Neuronal stem cell (in vitro differentiated cells): ENCODE results near the gene SCD.

Experiments used
- DNase-seq: peaks from one replicate; pipeline ENCODE4 v3.0.0-alpha.2; 2013; ENCODE audit warnings: low spot score
- H2AFZ ChIP-seq: one replicate; pipeline ENCODE4 v1.6.1; 2013; ENCODE audit warnings: mild to moderate bottlenecking, low read length, inconsistent platforms
- H2AK5ac ChIP-seq: 2 replicates; pipeline ENCODE4 v1.6.1; 2013; ENCODE audit warnings: low read depth, mild to moderate bottlenecking, inconsistent platforms, low read length, moderate library complexity, mixed read lengths
- H2BK120ac ChIP-seq: 2 replicates; pipeline ENCODE4 v1.6.1; 2013; ENCODE audit warnings: low read depth, mild to moderate bottlenecking, inconsistent platforms, low read length, moderate library complexity, mixed read lengths
- H2BK12ac ChIP-seq: one replicate; pipeline ENCODE4 v1.6.1; 2013; ENCODE audit warnings: low read length, inconsistent platforms
- H2BK15ac ChIP-seq: 2 replicates; pipeline ENCODE4 v1.6.1; 2013; ENCODE audit warnings: mild to moderate bottlenecking, low read length, inconsistent platforms, mixed read lengths
- H2BK5ac ChIP-seq: one replicate; pipeline ENCODE4 v1.6.1; 2013; ENCODE audit warnings: inconsistent platforms, mild to moderate bottlenecking, low read length, moderate library complexity
- H3K14ac ChIP-seq: one replicate; pipeline ENCODE4 v1.6.1; 2013; ENCODE audit warnings: low read length, inconsistent platforms
- H3K18ac ChIP-seq: 2 replicates; pipeline ENCODE4 v1.6.1; 2013; ENCODE audit warnings: low read length, inconsistent platforms
- H3K23ac ChIP-seq: 2 replicates; pipeline ENCODE4 v1.6.1; 2013; ENCODE audit warnings: low read depth, mild to moderate bottlenecking, mixed read lengths, low read length, inconsistent platforms; ENCODE audit not compliant: poor library complexity
- H3K27ac ChIP-seq: replicated peaks from 3 replicates; pipeline ENCODE4 v1.5.1; 2013; ENCODE audit warnings: low read length, inconsistent platforms
- H3K27me3 ChIP-seq, 3 experiments: 2 replicates each; pipeline ENCODE4 v1.6.1; 2013; ENCODE audit warnings: low read length in 3 of 3, mild to moderate bottlenecking in 2 of 3, inconsistent platforms in 1 of 3, low read depth in 1 of 3, mixed read lengths in 1 of 3, moderate library complexity in 1 of 3; ENCODE audit not compliant: control insufficient read depth in 3 of 3, insufficient read depth in 3 of 3
- H3K36me3 ChIP-seq, 2 donors: replicated peaks in 1 of 2; 2 replicates each; pipeline ENCODE4 v1.6.1; 2013; ENCODE audit warnings: low read length in 2 of 2; ENCODE audit not compliant: control insufficient read depth in 2 of 2, insufficient read depth in 2 of 2
- H3K4ac ChIP-seq: 2 replicates; pipeline ENCODE4 v1.6.1; 2013; ENCODE audit warnings: inconsistent platforms, mild to moderate bottlenecking, low read length, moderate library complexity
- H3K4me1 ChIP-seq, 2 donors: 1 replicate in 1 of 2; 2 replicates in 1 of 2; pipeline ENCODE4 v1.6.1; 2013; ENCODE audit warnings: low read length in 2 of 2, low read depth in 1 of 2; ENCODE audit not compliant: control insufficient read depth in 2 of 2, insufficient read depth in 1 of 2
- H3K4me2 ChIP-seq: one replicate; pipeline ENCODE4 v1.6.1; 2013; ENCODE audit warnings: mild to moderate bottlenecking, low read length, inconsistent platforms; ENCODE audit not compliant: insufficient read depth, poor library complexity, severe bottlenecking
- H3K4me3 ChIP-seq, 2 donors: 2 replicates each; pipeline ENCODE4 v1.5.1; 2013; ENCODE audit warnings: low read length in 2 of 2, mild to moderate bottlenecking in 2 of 2, inconsistent platforms in 1 of 2, moderate library complexity in 1 of 2
- H3K79me1 ChIP-seq: one replicate; pipeline ENCODE4 v1.6.1; 2013; ENCODE audit warnings: low read depth, mild to moderate bottlenecking, inconsistent platforms, low read length, moderate library complexity
- H3K9ac ChIP-seq: one replicate; pipeline ENCODE4 v1.6.1; 2013; ENCODE audit warnings: mild to moderate bottlenecking, low read depth, low read length, inconsistent platforms; ENCODE audit not compliant: poor library complexity
- H3K9me3 ChIP-seq, 2 donors: replicated peaks in 1 of 2; 2 replicates each; pipeline versions ENCODE3 to v1.6.1; 2013; ENCODE audit warnings: low read length in 2 of 2, mild to moderate bottlenecking in 2 of 2, inconsistent platforms in 1 of 2, low read depth in 1 of 2, mixed read lengths in 1 of 2, moderate library complexity in 1 of 2; ENCODE audit not compliant: control insufficient read depth in 2 of 2, insufficient read depth in 1 of 2
- H4K8ac ChIP-seq: one replicate; pipeline ENCODE4 v1.6.1; 2013; ENCODE audit warnings: low read depth, mild to moderate bottlenecking, inconsistent platforms, low read length, moderate library complexity
- H4K91ac ChIP-seq: one replicate; pipeline ENCODE4 v1.6.1; 2013; ENCODE audit warnings: low read length, low read depth, mild to moderate bottlenecking, inconsistent platforms; ENCODE audit not compliant: poor library complexity
- WGBS, 2 donors: extraction: QIAGEN DNeasy Blood & Tissue Kit; methylation state at CpG; one replicate each; pipeline ENCODE4 v1.1.7; 2013; ENCODE audit warnings: missing lambda C conversion rate in 2 of 2, mixed read lengths in 1 of 2; ENCODE audit not compliant: insufficient read length in 2 of 2, insufficient replicate concordance in 1 of 2; ENCODE audit errors: extremely low coverage in 2 of 2; 5-methylcytosine and 5-hydroxymethylcytosine counted together

The SCD gene

DNA sequence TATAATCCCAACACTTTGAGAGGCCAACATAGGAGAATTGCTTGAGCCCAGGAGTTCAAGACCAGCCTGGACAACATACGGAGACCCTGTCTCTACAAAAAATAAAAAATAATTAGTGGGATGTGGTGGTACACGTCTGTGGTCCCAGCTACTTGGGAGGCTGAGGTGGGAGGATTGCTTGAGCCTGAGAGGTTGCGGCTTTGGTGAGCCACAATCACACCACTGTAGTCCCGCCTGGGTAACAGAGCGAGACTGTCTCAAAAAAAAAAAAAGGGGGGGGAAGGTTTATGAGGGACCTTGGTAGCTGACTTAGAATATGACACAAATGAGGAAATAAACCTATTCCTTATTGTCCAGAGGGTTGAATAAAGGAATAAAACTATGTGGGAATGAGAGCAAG, 30.8 kb downstream of the SCD start:
- Histone ChIP-seq H2BK120ac (no peak overlapping the region), H4K91ac (no peak overlapping the region), H4K8ac (no peak overlapping the region), H2BK12ac (no peak overlapping the region), H3K36me3 (peaks cover 11 to 30% of the 10 kb centered on the region in 2 donors), H3K4ac (no peak overlapping the region), H3K27me3 (no peaks in the 10 kb centered on the region), H3K4me1 (peaks cover 0 to under 1% of the 10 kb centered on the region in 2 donors), H3K4me3 (no peak overlapping the region), H3K9me3 (no peaks in the 10 kb centered on the region), H2AK5ac (no peak overlapping the region), H2AFZ (no peak overlapping the region), H3K79me1 (peaks cover 1% of the 10 kb centered on the region), H3K18ac (no peak overlapping the region), H3K9ac (no peak overlapping the region), H3K27ac (no peak overlapping the region), H2BK15ac (no peak overlapping the region), H3K14ac (no peak overlapping the region), H2BK5ac (no peak overlapping the region), H3K23ac (no peak overlapping the region), H3K4me2 (no peak overlapping the region)
- DNase-seq, result no peak
- no CpG with 5 or more reads among the region's 5 CpGs for WGBS, 2 donors

DNA sequence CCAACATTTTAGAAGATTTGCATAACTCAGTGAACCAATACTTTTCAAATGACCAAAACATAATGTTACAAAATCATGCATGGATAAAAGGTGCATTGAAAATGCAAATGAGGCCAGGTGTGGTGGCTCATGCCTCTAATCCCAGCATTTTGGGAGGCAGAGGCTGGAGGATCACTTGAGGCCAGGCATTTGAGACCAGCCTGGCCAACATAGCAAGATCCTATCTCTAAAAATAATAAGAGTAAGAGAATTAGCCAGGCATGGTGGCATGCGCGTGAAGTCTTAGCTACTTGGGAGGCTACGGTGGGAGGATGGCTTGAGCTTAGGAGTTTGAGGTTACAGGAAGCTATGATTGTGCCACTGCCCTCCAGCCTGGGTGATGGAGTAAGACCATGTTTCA, 33.4 kb downstream of the SCD start:
- Histone ChIP-seq H3K4me2 (no peak overlapping the region), H2BK120ac (no peak overlapping the region), H3K9me3 (no peaks in the 10 kb centered on the region), H3K18ac (no peak overlapping the region), H3K14ac (no peak overlapping the region), H4K8ac (no peak overlapping the region), H2BK5ac (no peak overlapping the region), H3K36me3 (peaks cover 20 to 54% of the 10 kb centered on the region in 2 donors), H2AK5ac (no peak overlapping the region), H3K9ac (no peak overlapping the region), H3K4me3 (no peak overlapping the region), H4K91ac (no peak overlapping the region), H2BK15ac (no peak overlapping the region), H3K27ac (no peak overlapping the region), H3K23ac (no peak overlapping the region), H2BK12ac (no peak overlapping the region), H3K4me1 (no peaks in the 10 kb centered on the region), H2AFZ (no peak overlapping the region), H3K79me1 (peaks cover 1% of the 10 kb centered on the region), H3K27me3 (no peaks in the 10 kb centered on the region), H3K4ac (no peak overlapping the region)
- DNase-seq, result no peak
- WGBS, 2 donors, result no CpG with 5 or more reads among the region's 3 CpGs

GRCh38 chr10:100382553-100382952, 35.5 kb downstream of the SCD start:
- H3K27ac ChIP-seq, result no peak overlapping the region
- peaks cover 22 to 69% of the 10 kb centered on the region in 2 donors for H3K36me3 ChIP-seq
- peaks cover 0 to under 1% of the 10 kb centered on the region in 2 donors for H3K9me3 ChIP-seq
- H2AK5ac ChIP-seq, result no peak overlapping the region
- H2BK120ac ChIP-seq, result peak overlapping the region; percentile 50
- no peak overlapping the region for H3K23ac ChIP-seq
- H3K4me1 ChIP-seq, result no peaks in the 10 kb centered on the region
- DNase-seq, result no peak
- H3K9ac ChIP-seq, result no peak overlapping the region
- H3K14ac ChIP-seq, result peak overlapping the region; percentile 12
- WGBS, 2 donors, result no CpG with 5 or more reads among the region's 13 CpGs
- no peak overlapping the region for H3K4me3 ChIP-seq
- H3K4ac ChIP-seq, result no peak overlapping the region
- H3K4me2 ChIP-seq, result no peak overlapping the region
- H3K18ac ChIP-seq, result peak overlapping the region; percentile 58
- H2AFZ ChIP-seq, result no peak overlapping the region
- no peak overlapping the region for H4K91ac ChIP-seq
- peak overlapping the region; percentile 78 for H2BK5ac ChIP-seq
- H4K8ac ChIP-seq, result no peak overlapping the region
- H3K79me1 ChIP-seq, result peaks cover 1% of the 10 kb centered on the region
- no peak overlapping the region for H2BK15ac ChIP-seq
- H2BK12ac ChIP-seq, result no peak overlapping the region
- H3K27me3 ChIP-seq, result no peaks in the 10 kb centered on the region

DNA sequence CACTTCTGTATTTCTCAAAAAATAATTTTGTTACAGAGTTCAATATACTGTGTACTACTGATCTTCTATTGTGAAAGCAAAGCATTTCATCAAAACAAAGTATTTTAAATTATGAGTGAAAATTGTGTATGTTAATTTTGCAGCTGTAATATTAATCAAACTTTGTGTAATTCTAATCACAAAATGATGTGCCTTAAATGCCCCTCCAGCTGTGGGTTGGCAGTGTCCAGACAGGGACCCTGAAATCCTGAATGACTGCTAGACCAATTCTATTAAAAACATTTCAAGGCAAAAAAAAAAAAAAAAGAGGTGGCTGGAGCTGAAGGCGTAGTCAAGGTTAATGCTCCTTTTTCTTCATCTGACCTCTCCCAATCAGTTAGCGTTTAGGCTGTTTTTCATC, 36.2 kb downstream of the SCD start:
- Histone ChIP-seq H3K36me3 (peaks cover 27 to 70% of the 10 kb centered on the region in 2 donors), H2BK120ac (no peak overlapping the region), H4K91ac (no peak overlapping the region), H2AFZ (no peak overlapping the region), H3K23ac (no peak overlapping the region), H3K4ac (no peak overlapping the region), H4K8ac (no peak overlapping the region), H3K9me3 (peaks cover under 1 to 6% of the 10 kb centered on the region in 2 donors), H2BK12ac (no peak overlapping the region), H3K4me1 (no peaks in the 10 kb centered on the region), H2BK5ac (no peak overlapping the region), H3K79me1 (peaks cover 1% of the 10 kb centered on the region), H2BK15ac (no peak overlapping the region), H3K4me3 (no peak overlapping the region), H3K14ac (no peak overlapping the region), H3K18ac (no peak overlapping the region), H3K4me2 (no peak overlapping the region), H2AK5ac (no peak overlapping the region), H3K27ac (no peak overlapping the region), H3K9ac (no peak overlapping the region), H3K27me3 (no peaks in the 10 kb centered on the region)
- no CpG with 5 or more reads among the region's 2 CpGs for WGBS, 2 donors
- no peak for DNase-seq
